Activated CD8-positive, alpha-beta T cell treated with anti-CD3 and anti-CD28 coated beads for 36 hours (primary cell): Measurements from ENCODE around the gene KLHL30. TPM values are rescaled to one million over a fixed set of nuclear protein-coding genes. Genes with fewer than 3 reads are reported as not detected.

Source experiments
- ATAC-seq: fragments of 200-7000 bp; cut with Tn5 transposase; one replicate; pipeline ENCODE4 v1.10.0; 2021; ENCODE audit warnings: mild to moderate bottlenecking, moderate library complexity
- CTCF ChIA-PET: fragments of 350-600 bp; sonication (Branson Sonifier 250); formaldehyde crosslinking; loops from one replicate; lab custom pipeline; 2021; ENCODE audit warnings: antibody characterized with exemption; lab: Charles Lee
- POLR2A ChIA-PET: fragments of 350-600 bp; sonication (Branson Sonifier 250); formaldehyde crosslinking; loops from one replicate; lab custom pipeline; 2021; ENCODE audit warnings: antibody characterized with exemption; lab: Charles Lee
- DNase-seq: peaks from one replicate; pipeline ENCODE4 v3.0.0-alpha.2; 2020
- H3K27ac Mint-ChIP-seq: one replicate; pipeline ENCODE4 v1.8.0; 2021; ENCODE audit warnings: mild to moderate bottlenecking, mixed read lengths
- H3K27me3 Mint-ChIP-seq: one replicate; pipeline ENCODE4 v1.8.0; 2021; ENCODE audit warnings: mixed read lengths
- H3K36me3 Mint-ChIP-seq: one replicate; pipeline ENCODE4 v1.8.0; 2021; ENCODE audit warnings: low read depth, mixed read lengths
- H3K4me1 Mint-ChIP-seq: one replicate; pipeline ENCODE4 v1.8.0; 2021; ENCODE audit warnings: low read depth, mixed read lengths
- H3K4me3 Mint-ChIP-seq: one replicate; pipeline ENCODE4 v1.8.0; 2021; ENCODE audit warnings: mild to moderate bottlenecking, moderate library complexity, mixed read lengths
- H3K9me3 Mint-ChIP-seq: one replicate; pipeline ENCODE4 v1.8.0; 2021; ENCODE audit warnings: mixed read lengths
- intact Hi-C: fragments of 100-400 bp; cut with micrococcal nuclease; formaldehyde crosslinking; loops from one replicate; pipeline ENCODE4 v1.10.0; 2022
- total RNA-seq, 2 experiments: library from RNA; stranded (reverse); gene quantifications; one replicate each; pipeline ENCODE4 v1.2.3, GENCODE V29; 2021
- TF ChIP-seq, protein P1 (sequence below): fragments of 200-600 bp; IDR thresholded peaks from one replicate; pipeline ENCODE4 v1.8.0; 2022; ENCODE audit warnings: antibody characterized with exemption, mild to moderate bottlenecking

Gene KLHL30
- total RNA-seq, 2 experiments from 2014 or later: not detected

DNA sequence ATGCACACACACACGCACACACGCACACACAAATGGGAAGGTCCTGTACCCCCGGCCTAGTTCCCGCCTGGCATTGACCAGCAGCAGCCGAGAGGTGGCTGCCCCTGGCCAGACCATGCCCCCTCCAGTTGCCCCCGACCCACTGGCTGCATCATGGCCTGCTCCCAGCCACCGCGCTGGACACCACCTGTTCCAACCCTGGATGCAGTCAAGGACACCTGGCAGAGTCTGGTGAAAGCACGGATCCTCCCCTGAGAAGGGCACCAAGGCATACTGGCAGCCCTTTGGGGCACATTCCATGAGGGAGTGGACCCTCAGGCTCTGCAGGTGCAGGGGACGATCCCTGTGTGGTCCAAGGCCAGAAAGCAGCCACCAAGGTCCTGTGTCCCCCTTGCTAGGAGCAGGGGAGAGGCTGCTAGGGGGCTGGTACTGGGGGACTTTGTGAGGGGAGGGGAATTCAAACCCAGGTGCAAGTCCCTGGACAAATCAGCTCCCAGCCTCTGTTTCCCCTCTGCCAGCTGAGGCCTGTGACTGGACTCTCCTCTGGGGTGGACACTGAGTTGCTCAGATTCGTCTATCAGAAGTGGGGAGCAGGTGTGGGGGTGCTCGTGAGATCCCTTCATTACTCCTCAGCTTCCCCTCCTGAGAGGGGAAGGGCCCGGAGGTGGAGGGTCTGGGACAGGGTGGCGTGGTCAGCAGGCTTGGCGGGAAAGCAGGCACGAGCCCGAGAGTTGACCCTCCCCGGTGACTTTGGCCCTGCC lies 34.8 kb upstream of the KLHL30 start:
- no peaks in the 10 kb centered on the region for H3K9me3 Mint-ChIP-seq
- no peak overlapping the region for H3K27ac Mint-ChIP-seq
- intact Hi-C loops: no loop called here
- CTCF ChIA-PET: no interaction called here
- H3K4me3 Mint-ChIP-seq: no peak overlapping the region
- POLR2A ChIA-PET: no interaction called here
- no peak for DNase-seq
- H3K4me1 Mint-ChIP-seq: peaks cover 2% of the 10 kb centered on the region
- H3K27me3 Mint-ChIP-seq: no peaks in the 10 kb centered on the region
- ATAC-seq: no peak
- no peaks in the 10 kb centered on the region for H3K36me3 Mint-ChIP-seq
- TF ChIP-seq, protein P1, sequence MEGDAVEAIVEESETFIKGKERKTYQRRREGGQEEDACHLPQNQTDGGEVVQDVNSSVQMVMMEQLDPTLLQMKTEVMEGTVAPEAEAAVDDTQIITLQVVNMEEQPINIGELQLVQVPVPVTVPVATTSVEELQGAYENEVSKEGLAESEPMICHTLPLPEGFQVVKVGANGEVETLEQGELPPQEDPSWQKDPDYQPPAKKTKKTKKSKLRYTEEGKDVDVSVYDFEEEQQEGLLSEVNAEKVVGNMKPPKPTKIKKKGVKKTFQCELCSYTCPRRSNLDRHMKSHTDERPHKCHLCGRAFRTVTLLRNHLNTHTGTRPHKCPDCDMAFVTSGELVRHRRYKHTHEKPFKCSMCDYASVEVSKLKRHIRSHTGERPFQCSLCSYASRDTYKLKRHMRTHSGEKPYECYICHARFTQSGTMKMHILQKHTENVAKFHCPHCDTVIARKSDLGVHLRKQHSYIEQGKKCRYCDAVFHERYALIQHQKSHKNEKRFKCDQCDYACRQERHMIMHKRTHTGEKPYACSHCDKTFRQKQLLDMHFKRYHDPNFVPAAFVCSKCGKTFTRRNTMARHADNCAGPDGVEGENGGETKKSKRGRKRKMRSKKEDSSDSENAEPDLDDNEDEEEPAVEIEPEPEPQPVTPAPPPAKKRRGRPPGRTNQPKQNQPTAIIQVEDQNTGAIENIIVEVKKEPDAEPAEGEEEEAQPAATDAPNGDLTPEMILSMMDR: no peak

DNA sequence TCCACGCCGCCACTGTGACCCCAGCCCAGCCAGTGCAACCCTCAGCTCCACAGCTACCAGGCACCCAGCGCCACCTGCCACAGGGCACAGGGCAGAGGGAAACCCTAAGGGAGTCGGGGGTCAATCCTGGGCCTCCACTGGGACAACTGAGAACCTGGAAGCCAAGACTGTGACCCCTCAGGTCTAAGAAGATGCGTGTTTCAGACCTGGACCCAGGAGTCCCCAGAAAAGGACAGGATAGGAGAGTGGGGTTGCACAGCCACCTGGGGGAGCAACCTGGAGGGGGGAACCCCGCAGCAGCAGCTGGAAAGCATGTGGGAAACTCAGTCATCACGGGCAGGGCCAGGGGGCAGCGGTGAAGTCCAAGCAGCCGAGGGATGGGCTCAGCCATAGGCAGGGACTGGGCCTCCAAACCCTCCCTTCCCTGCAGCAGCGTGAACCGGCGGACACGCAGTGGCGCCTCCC lies 34.2 kb upstream of the KLHL30 start:
- peaks cover 1% of the 10 kb centered on the region for H3K4me1 Mint-ChIP-seq
- ChIA-PET CTCF (no interaction called here), POLR2A (no interaction called here)

DNA sequence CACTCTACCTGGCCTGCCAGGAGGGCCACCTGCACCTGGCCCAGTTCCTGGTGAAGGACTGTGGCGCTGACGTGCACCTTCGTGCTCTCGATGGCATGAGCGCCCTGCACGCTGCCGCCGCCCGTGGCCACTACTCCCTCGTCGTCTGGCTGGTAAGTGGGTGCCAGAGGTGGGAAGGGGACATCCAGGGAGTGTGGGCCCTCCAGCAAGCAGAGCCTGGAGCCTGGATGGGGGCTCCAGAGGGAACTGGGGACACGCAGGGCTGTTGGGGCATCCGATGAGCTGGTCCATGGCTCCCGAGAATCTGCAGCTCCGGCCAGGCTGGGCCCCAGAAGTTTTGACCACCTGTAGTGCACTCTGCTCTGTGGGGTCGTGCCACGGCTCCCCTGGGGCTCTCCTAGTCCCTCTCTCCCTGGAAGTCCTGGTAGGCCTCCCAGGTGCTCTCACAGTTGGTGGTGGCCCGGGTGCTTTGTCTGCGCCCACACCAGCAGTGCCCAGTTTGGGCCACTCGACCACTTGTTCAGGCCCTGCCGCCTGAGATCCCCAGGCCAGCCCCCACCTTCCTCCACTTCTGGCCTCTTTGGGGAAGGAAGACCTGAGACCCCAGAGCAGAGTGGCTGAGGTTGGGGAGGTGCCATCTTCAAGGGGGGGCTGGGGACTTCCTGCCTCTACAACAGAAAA lies 33.6 kb upstream of the KLHL30 start:
- DNase-seq (peak; percentile 0), ATAC-seq (no peak)
- H3K36me3 Mint-ChIP-seq: no peaks in the 10 kb centered on the region
- ChIA-PET POLR2A (no interaction called here), CTCF (no interaction called here)
- H3K27me3 Mint-ChIP-seq: no peaks in the 10 kb centered on the region
- H3K9me3 Mint-ChIP-seq: no peaks in the 10 kb centered on the region
- H3K4me1 Mint-ChIP-seq: peaks cover 2% of the 10 kb centered on the region
- no peak overlapping the region for H3K4me3 Mint-ChIP-seq
- intact Hi-C loops: no loop called here
- no peak overlapping the region for H3K27ac Mint-ChIP-seq
- TF ChIP-seq, protein P1: no peak

More for the DNA sequence above, 34.2 kb upstream of the KLHL30 start:
- H3K36me3 Mint-ChIP-seq: no peaks in the 10 kb centered on the region
- H3K4me3 Mint-ChIP-seq: no peak overlapping the region
- intact Hi-C loops: no loop called here
- H3K9me3 Mint-ChIP-seq: no peaks in the 10 kb centered on the region
- no peaks in the 10 kb centered on the region for H3K27me3 Mint-ChIP-seq
- ATAC-seq: no peak
- DNase-seq: peak; percentile 0
- TF ChIP-seq, protein P1: no peak
- no peak overlapping the region for H3K27ac Mint-ChIP-seq

DNA sequence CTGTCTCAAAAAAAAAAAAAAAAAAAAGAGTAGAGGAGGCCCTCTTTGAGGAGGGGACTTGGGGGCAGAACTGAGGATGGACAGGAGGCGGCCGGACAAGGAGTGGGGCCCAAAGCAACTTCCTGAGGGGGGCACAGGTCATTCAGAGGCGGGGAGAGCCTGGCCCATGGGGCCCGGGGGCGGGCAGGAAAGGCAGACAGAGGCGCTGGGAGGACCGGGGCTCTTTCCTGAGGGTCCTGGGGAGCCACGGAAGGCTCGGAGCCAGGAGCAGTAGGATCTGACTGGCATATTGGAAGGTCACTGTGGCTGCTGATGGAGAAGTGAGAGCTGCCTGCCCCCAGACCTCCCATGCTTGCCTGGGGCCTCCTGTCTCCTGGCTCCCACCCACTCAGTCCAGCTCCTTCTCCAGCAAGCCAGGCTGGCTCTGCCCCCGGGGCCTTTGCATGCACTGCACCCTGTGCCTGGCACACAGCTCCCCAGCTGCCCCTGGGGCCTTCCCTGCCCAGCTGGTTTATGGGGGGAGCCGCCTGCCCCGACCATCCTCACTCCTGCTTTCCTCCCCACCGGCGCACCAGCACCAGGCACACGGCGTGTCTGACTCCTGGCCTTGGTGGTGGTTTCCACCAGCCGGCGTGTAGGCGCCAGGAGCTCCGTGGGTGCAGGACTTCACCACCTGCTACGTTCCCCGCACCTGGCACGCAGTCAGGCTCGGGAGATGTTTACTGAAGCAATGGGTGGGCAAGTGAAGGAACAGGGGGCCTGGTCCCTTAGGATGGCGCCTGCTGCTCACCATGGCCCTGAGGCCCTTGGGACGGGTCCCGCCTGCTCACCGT lies 32.7 kb upstream of the KLHL30 start:
- ChIA-PET POLR2A (no interaction called here), CTCF (no interaction called here)
- Mint-ChIP-seq H3K27me3 (no peaks in the 10 kb centered on the region), H3K27ac (no peak overlapping the region), H3K36me3 (no peaks in the 10 kb centered on the region), H3K4me3 (no peak overlapping the region), H3K4me1 (peaks cover 2% of the 10 kb centered on the region), H3K9me3 (no peaks in the 10 kb centered on the region)
- ATAC-seq: no peak
- TF ChIP-seq, protein P1: no peak
- intact Hi-C loops: no loop called here
- peak; percentile 2 for DNase-seq
